HG03354 (cell line): Measurements from ENCODE around the gene VSX1.
A peak's percentile ranks its signal among the peaks of the same experiment; 100 is the strongest.

Experiments used
- ATAC-seq: cut with Tn5 transposase; IDR thresholded peaks from one replicate; pipeline ENCODE4 v1.9.1; 2021; ENCODE audit warnings: mild to moderate bottlenecking; ENCODE audit not compliant: unreplicated experiment, poor library complexity, severe bottlenecking

Gene VSX1

GRCh38 chr20:25055711-25056495, 26.0 kb downstream of the VSX1 start:
- ATAC-seq: no peak

- ATAC-seq: no peak
Measured at GRCh38 chr20:25054995-25055629, 26.8 kb downstream of the VSX1 start.

DNA sequence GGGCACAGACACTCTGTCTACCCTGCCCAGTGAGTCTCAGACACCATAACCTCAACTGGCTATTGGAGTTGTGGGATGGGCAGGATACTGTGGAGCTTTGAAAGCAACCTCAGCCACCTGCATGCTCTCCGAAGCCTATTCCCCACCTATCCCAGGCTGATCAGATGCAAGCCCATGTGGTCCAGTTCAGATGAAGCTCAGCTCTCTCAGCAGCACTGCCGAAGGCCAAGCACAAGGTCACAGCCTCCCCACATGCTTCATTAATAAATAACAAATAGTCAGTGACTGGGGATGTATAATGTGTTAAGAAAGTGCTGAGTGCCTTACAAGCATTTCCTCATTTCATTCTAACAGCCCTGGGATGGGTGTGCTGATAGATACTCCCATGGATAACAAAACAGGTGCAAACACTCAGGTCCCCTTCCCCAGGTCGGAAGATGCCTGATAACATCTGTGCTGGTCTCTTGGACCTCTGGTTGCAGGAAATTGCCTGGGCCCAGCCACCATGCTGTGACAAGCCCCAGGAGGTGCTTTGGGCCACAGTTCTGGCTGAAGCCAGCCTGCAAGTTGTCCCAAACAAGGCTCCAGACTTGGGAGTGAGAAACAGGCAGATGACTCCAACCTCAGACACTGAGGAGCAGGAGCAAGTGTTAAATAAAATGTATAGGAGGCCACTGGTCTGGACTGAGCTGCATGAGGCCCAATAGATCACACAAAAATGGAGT, 27.7 kb downstream of the VSX1 start:
- ATAC-seq: peak; percentile 15

GRCh38 chr20:25053255-25054031, 28.5 kb downstream of the VSX1 start:
- ATAC-seq: no peak

DNA sequence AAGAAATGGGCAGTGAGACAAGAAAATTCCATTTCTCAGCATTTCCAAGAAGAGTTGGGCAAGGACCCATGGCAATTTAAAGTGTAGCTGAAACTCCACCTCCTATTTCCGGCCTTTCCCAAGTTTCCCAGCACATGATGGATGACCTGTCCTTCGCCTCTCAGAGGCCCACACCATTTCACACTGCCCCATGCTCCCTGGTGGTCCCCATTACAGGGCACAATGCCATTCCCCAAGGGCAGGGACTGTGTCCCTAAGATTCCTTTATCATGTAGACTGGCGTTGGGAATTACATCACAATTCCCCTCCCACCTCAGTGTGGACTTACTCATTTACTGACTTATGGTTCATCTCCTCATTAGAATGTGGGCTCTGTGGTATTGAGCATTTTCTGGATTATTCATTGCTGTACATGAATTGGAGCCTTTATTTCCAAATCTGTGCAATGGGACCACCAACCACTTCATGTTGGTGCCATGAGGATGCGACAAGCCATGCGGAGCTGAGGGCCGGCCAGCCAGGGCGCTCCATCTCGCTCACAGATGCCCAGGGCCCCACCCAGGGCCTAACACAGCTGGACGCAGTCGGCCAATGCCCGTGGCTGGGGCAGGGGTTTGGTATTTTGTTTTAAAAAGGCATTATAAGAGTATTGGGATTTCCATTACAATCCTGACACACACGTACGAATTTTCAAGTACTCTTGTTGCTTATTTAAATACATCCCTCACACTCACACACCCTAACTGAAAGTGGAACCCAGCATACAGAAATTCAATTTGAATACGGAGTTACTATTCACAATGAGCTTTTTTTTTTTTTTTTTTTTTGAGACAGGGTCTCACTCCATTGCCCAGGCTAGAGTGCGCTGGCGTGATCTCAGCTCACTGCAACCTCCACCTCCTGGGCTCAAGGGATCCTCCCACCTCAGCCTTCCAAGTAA, 29.4 kb downstream of the VSX1 start:
- ATAC-seq: no peak

GRCh38 chr20:25051386-25052155, 30.4 kb downstream of the VSX1 start:
- no peak for ATAC-seq

GRCh38 chr20:25050501-25051350, 31.2 kb downstream of the VSX1 start:
- ATAC-seq: no peak

- ATAC-seq: no peak
Measured at GRCh38 chr20:25050082-25050481, 31.9 kb downstream of the VSX1 start.

DNA sequence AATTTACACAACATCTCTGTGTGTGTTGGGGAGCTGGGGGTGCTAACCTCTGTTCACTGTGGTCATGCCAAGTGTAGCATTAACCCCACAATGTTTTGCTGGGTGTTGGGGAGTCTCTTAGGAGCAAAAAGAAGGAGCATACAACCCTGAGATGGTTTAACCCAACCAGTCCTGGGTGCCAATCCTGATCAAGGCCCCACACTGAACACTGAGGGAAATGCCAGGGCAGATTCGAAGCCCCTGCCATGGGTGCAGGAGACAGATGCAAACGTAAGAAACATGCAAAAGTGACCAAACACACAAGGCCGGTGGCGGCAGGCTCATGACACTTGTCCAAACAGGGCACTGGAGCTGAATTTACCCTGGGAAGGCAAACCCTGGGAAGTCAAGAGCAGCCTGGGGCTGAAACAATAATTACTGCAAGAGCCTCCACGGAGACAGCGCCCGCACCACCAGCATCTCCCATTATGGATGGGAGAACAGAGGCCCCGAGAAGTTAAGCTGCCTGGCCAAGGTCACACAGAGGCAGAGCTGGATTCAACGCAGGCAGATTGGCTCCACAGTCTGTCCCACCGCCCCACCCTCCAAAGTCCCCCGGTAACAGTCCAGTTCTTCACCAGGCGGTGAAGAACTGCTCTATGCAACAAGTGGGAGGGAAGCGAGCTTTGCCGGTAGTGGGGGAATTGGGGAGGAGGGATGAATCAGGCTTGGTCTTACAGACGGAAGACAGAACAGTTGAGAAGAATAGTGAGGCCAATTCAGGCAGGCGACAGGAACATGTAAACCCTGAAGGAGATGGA, 32.5 kb downstream of the VSX1 start:
- no peak for ATAC-seq

- no peak for ATAC-seq
Measured at GRCh38 chr20:25048519-25048952, 33.4 kb downstream of the VSX1 start.

DNA sequence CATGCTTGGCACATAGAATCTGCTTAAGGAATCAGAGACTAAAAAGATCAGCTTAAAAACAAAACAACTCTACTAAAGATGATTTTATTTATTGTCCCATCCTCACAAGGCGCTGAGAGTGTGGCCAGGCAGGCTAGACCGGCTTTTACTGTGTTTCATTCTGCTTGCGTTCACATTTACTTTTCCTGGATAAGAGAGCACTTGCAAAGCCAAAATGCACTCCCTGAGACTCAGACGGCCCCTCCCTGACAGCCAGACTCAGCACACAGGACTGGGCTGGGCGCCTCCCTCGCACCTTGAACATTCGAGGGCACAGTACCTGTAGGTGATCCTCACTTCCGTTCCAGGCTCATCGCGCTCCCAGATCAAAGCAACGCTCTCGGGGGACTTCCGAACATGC, 34.2 kb downstream of the VSX1 start:
- ATAC-seq: no peak

DNA sequence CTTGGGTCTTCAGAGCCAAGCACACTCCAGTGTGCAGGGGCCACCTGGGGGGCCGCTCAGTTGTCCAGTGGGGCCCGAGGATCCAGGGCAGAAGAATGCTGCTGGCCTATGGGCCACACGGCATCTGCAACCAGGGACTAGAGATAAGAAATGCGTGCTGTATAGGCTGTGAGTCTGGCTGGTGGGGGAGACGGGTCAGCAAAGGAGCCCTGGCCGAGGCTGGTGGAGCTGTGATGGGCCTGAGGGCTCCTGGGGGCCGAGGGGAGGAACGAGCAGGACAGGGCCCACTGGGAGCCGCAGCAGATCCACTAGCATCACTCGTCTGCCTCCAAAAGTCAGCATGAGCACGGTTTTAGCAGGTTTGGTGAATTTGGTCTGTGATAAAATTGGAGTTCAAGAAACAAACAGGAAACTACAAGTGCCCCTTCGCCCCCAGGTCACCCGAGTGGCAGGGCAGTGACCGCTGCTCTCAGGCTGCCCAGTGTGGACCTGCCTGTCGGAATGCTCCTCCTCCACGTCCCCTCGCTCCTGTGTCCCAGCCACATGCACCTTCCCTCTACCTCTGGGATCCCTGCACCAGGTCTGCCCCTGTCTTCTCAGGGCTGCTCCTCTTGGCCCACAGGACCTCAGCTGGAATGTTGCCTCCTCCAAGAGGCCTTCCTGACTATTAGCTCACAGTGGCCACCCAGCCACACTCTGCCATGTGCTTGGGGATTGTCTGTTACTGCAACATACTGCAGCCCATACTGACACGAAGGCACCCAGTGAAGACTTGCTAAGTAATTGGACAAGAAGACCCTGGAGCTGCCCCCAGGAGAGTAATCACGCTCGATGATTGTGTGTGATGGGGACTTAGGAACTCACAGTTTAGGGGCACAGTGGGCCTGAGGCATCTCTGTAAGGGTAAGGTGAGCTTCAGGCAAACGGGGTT, 34.9 kb downstream of the VSX1 start:
- ATAC-seq: no peak

DNA sequence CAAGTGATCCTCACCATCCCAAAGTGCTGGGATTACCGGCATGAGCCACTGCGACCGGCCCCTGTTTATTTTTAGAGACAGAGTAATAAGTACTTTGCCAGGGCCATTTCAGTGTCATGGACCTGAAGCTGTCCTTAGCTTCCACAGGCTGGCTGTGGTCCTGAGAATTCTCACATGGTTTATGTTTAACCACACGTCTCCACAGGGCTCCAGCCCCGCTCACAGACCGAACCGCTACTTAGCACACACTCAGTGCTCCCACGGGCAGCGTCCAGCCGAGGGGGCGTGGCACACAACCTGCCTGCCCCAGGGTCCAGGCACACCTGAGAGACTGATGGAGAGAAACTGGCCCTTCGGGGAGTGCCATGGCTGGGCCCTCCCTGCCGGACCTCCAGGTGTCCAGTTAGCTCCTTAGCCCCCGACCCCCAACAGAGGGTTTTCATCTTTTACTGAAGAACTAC, 35.7 kb downstream of the VSX1 start:
- ATAC-seq: no peak

- no peak for ATAC-seq
Measured at GRCh38 chr20:25045343-25045712, 36.6 kb downstream of the VSX1 start.

DNA sequence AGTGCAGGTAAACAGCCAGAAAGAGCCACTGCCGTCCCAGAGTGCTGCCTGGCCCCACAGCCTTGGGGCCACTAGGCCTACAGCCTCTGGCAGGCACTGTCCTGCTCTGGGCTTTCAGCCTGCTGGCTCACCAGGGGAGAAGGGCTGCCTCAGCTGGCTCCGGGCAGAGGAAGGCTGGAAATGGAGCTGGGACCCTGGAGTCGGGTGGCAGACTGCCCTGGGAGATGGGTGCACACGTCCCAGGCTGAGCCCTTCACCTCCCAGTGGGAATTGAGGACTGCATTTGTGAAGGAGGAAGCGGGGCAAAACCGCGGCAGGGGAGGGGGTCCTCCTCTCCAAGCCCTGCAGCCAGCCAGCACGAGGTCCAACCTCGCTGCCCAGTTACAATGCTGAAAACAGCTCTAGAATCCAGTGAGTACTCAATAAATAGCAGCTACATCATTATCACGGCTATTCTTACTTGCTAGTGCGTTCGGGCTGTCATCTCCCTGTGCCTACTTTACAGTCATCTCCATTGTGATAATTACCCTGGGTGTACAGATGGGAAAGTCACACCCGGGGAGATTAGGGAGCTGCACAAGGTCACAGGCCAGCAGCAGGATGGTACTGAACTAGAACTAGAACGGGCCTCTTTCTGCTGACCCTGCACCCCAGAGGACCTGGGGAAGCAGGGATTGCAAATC, 37.1 kb downstream of the VSX1 start:
- ATAC-seq: no peak
